ENCODE data around the gene SARM1. TPM values are rescaled to one million over a fixed set of nuclear protein-coding genes. Genes with fewer than 3 reads are reported as not detected.

Gene SARM1
- total and polyA plus RNA-seq, 2 of the 8 experiments (the other 6 are each of a cell fraction or from before 2014, with no cell fraction given) = 5.8 to 9.2 TPM

- no peak overlapping the region for H2AK5ac ChIP-seq (ENCODE audit: low read depth, low read length)
- peaks cover 38 to 59% (median 52%) of the 10 kb centered on the region in 4 experiments for H3K27me3 ChIP-seq (replicated peaks in 1 of 4; ENCODE audit: control insufficient read depth in 3 of 4, extremely low read depth in 1 of 4, insufficient read depth in 3 of 4, low read length in 3 of 4)
Measured at GRCh38 chr17:28385406-28385805, 13.9 kb downstream of the SARM1 start.

More at GRCh38 chr17:28385406-28385805, 13.9 kb downstream of the SARM1 start:
- no peak overlapping the region for H3K9ac ChIP-seq (replicated peaks in 1 of 4; ENCODE audit: extremely low read depth in 1 of 4, low read depth in 3 of 4, low read length in 3 of 4)
- no peak overlapping the region for H3K56ac ChIP-seq (replicated peaks; ENCODE audit: insufficient read length, low read depth, low read length)
- H4K8ac ChIP-seq (ENCODE audit: extremely low read depth, insufficient read depth, low read length) = no peak overlapping the region
- CTCF ChIA-PET (ENCODE audit: partially characterized antibody) = interaction anchor here (0.9 to 14.7 kb wide), 9 partner anchors 10 to 154 kb away, joined by 3 to 142 read pairs (median 3); no protein-coding TSS in a partner anchor
- H4K91ac ChIP-seq (replicated peaks; ENCODE audit: insufficient read length, low read length) = no peak overlapping the region
- H3K79me1 ChIP-seq (ENCODE audit: low read depth, low read length) = no peaks in the 10 kb centered on the region
- no peak overlapping the region for H2BK20ac ChIP-seq (ENCODE audit: low read length)
- H3K23me2 ChIP-seq (ENCODE audit: low read depth, low read length) = peaks cover 14% of the 10 kb centered on the region
- no peak overlapping the region for H3K23ac ChIP-seq (ENCODE audit: insufficient read length)
- H3K18ac ChIP-seq (ENCODE audit: extremely low read depth, low read length) = no peak overlapping the region
- H4K20me1 ChIP-seq (replicated peaks in 1 of 2; ENCODE audit: control insufficient read depth in 1 of 2, insufficient read depth in 2 of 2, low read length in 2 of 2) = peaks cover 0 to 3% of the 10 kb centered on the region in 2 experiments
- H3K4me2 ChIP-seq (ENCODE audit: insufficient read depth in 1 of 2, low read depth in 2 of 2, low read length in 2 of 2) = peak overlapping the region; percentile 89 to 95
- H4K5ac ChIP-seq (ENCODE audit: insufficient read length, low read depth, low read length) = no peak overlapping the region
- H3K4me1 ChIP-seq (replicated peaks in 1 of 4; ENCODE audit: control insufficient read depth in 3 of 4, insufficient read depth in 4 of 4, low read length in 3 of 4) = peaks cover 0 to 13% (median 6%) of the 10 kb centered on the region in 4 experiments; a peak in 4 of 7 replicates
- H2AFZ ChIP-seq (ENCODE audit: low read length) = no peak overlapping the region
- WGBS, 2 experiments (ENCODE audit: extremely low coverage in 1 of 2, insufficient coverage in 1 of 2, insufficient read length in 1 of 2, insufficient replicate concordance in 2 of 2, low coverage in 1 of 2, low lambda C conversion rate in 2 of 2, missing lambda C conversion rate in 1 of 2) = 73% methylated on average over 8 of the region's 8 CpGs; no CpG with 5 or more reads in 1 of the 2 experiments
- H3K9me3 ChIP-seq (ENCODE audit: insufficient read depth in 2 of 2, low read depth in 1 of 2, low read length in 1 of 2) = no peaks in the 10 kb centered on the region
- no peak overlapping the region for H3K4ac ChIP-seq (replicated peaks; ENCODE audit: insufficient read length, low read depth, low read length)
- no peak overlapping the region for H2BK15ac ChIP-seq (ENCODE audit: low read length)
- H2BK120ac ChIP-seq (replicated peaks; ENCODE audit: low read depth, low read length) = no peak overlapping the region
- H2BK12ac ChIP-seq (ENCODE audit: low read depth, low read length) = no peak overlapping the region
- no peak overlapping the region for H3K14ac ChIP-seq (ENCODE audit: insufficient read length)
- TF ChIP-seq RNF2 (IDR thresholded peaks at IDR 0.05; ENCODE audit: borderline replicate concordance, low read depth, low read length, missing control alignments, poor library complexity, severe bottlenecking) = no peak
- TF ChIP-seq TCF12 (IDR thresholded peaks at IDR 0.05; ENCODE audit: low read depth, low read length) = no peak
- no peak for TF ChIP-seq RXRA (IDR thresholded peaks at IDR 0.05; ENCODE audit: insufficient read depth, low read depth, low read length)
- TF ChIP-seq SIN3A (conservative IDR thresholded peaks at IDR 0.05 in 1 of 2, IDR thresholded peaks at IDR 0.05 in 1 of 2; ENCODE audit: low read depth in 1 of 2, low read length in 2 of 2) = no peak
- no peak for TF ChIP-seq EP300 (IDR thresholded peaks at IDR 0.05; ENCODE audit: borderline replicate concordance in 1 of 2, low read depth in 2 of 2, low read length in 2 of 2)
- no peak for TF ChIP-seq CBX8 (IDR thresholded peaks at IDR 0.05; ENCODE audit: borderline replicate concordance, low read depth, low read length)
- TF ChIP-seq EGR1 (IDR thresholded peaks at IDR 0.05; ENCODE audit: borderline replicate concordance, low read depth, low read length) = no peak
- TF ChIP-seq JUND (IDR thresholded peaks at IDR 0.05; ENCODE audit: low read length) = no peak
- no peak for TF ChIP-seq USF2 (IDR thresholded peaks at IDR 0.05; ENCODE audit: low read length)
- no peak for TF ChIP-seq BRCA1 (IDR thresholded peaks at IDR 0.05; ENCODE audit: low read depth, low read length)
- TF ChIP-seq YY1 (IDR thresholded peaks at IDR 0.05; ENCODE audit: low read depth, low read length) = no peak
- no peak for TF ChIP-seq CEBPB (IDR thresholded peaks at IDR 0.05; ENCODE audit: low read depth, low read length)
- no peaks in the 10 kb centered on the region for H3K79me2 ChIP-seq (ENCODE audit: control insufficient read depth in 1 of 2, insufficient read depth in 2 of 2, low read length in 2 of 2)
- POLR2A ChIA-PET (ENCODE audit: partially characterized antibody) = interaction anchor here (2.0 to 12.7 kb wide), 2 partner anchors 17 to 28 kb away, joined by 9 to 135 read pairs; partner anchors contain the start of genes POLDIP2 and SLC46A1
- no peak overlapping the region for H3K27ac ChIP-seq (ENCODE audit: low read depth, low read length)
- FAIRE-seq = no peak
- peak overlapping the region in 3 of 4 experiments; percentile 32 to 77 (median 61); a peak in 5 of 8 replicates for H3K4me3 ChIP-seq (ENCODE audit: extremely low read depth in 1 of 4, insufficient read depth in 2 of 4, low read depth in 3 of 4, low read length in 4 of 4)
- DNase-seq (ENCODE audit: low read depth in 1 of 2, low spot score in 2 of 2) = no peak
- H3K36me3 ChIP-seq (ENCODE audit: control insufficient read depth in 2 of 4, insufficient read depth in 4 of 4, low read length in 3 of 4) = 0 out of 8 replicates have a peak, but pooled peaks cover 0 to 3% (median 0%) of the 10 kb centered on the region in 4 experiments
- H2BK5ac ChIP-seq (ENCODE audit: low read depth, low read length) = no peak overlapping the region

Data from H1 (cell line).